HepG2 (cell line): ENCODE measurements around the gene RAC3. TPM values are rescaled to one million over a fixed set of nuclear protein-coding genes. Genes with fewer than 3 reads are reported as not detected.

Experiments used
- ATF7-NPFF ChIP-seq: sonication (generic); formaldehyde crosslinking; IDR thresholded peaks from 2 replicates; pipeline ENCODE4 v1.8.1; 2023; ENCODE audit warnings: mild to moderate bottlenecking, low read depth, missing genetic modification reagents, moderate library complexity
- CHD2 ChIP-seq: IDR thresholded peaks from 2 replicates; pipeline ENCODE4 v1.6.1; 2011; ENCODE audit warnings: low read depth, low read length, improper control_type of control experiment
- DNMT3B ChIP-seq: conservative IDR thresholded peaks from 2 replicates; pipeline ENCODE4 v1.6.1; 2016; ENCODE audit warnings: missing biosample characterization, control low read depth
- GATAD1 ChIP-seq: IDR thresholded peaks from 2 replicates; pipeline ENCODE4 v1.6.1; 2016; ENCODE audit warnings: missing genetic modification reagents, missing compliant biosample characterization
- HMGA1 ChIP-seq: sonication (generic); formaldehyde crosslinking; conservative IDR thresholded peaks from 2 replicates; pipeline ENCODE4 v1.4.0; 2020; ENCODE audit warnings: missing genetic modification reagents
- PITX1 ChIP-seq: sonication (generic); formaldehyde crosslinking; IDR thresholded peaks from 2 replicates; pipeline ENCODE4 v1.5.1; 2020; ENCODE audit warnings: mild to moderate bottlenecking, missing genetic modification reagents
- PLRG1 ChIP-seq: fragments of 450-650 bp; conservative IDR thresholded peaks from 2 replicates; pipeline ENCODE4 v1.6.1; 2016
- PRDM15 ChIP-seq: sonication (generic); formaldehyde crosslinking; IDR thresholded peaks from 2 replicates; pipeline ENCODE4 v1.4.0; 2020; ENCODE audit warnings: missing genetic modification reagents
- RFX1 ChIP-seq: fragments of 450-650 bp; IDR thresholded peaks from 2 replicates; pipeline ENCODE4 v1.6.1; 2017
- RFXAP ChIP-seq: sonication (generic); formaldehyde crosslinking; IDR thresholded peaks from 2 replicates; pipeline ENCODE4 v1.4.0; 2020; ENCODE audit warnings: missing genetic modification reagents, borderline replicate concordance
- ZBTB14 ChIP-seq: sonication (generic); formaldehyde crosslinking; IDR thresholded peaks from 2 replicates; pipeline ENCODE4 v1.4.0; 2020; ENCODE audit warnings: missing genetic modification reagents
- ZFP82 ChIP-seq: sonication (generic); formaldehyde crosslinking; IDR thresholded peaks from 2 replicates; pipeline ENCODE4 v1.5.1; 2020; ENCODE audit warnings: mild to moderate bottlenecking, missing genetic modification reagents, borderline replicate concordance
- ZNF326 ChIP-seq: sonication (generic); formaldehyde crosslinking; IDR thresholded peaks from 2 replicates; pipeline ENCODE4 v1.4.0; 2020; ENCODE audit warnings: missing genetic modification reagents, borderline replicate concordance
- ZNF543 ChIP-seq: sonication (generic); formaldehyde crosslinking; IDR thresholded peaks from 2 replicates; pipeline ENCODE4 v1.4.0; 2020; ENCODE audit warnings: mild to moderate bottlenecking, missing genetic modification reagents
- ZNF619 ChIP-seq: sonication (generic); formaldehyde crosslinking; IDR thresholded peaks from 2 replicates; pipeline ENCODE4 v1.4.0; 2020; ENCODE audit warnings: mild to moderate bottlenecking, missing genetic modification reagents
- ZNF644 ChIP-seq: IDR thresholded peaks from 2 replicates; pipeline ENCODE4 v1.6.1; 2016; ENCODE audit warnings: low read depth
- ZNF770 ChIP-seq: sonication (generic); formaldehyde crosslinking; IDR thresholded peaks from 2 replicates; pipeline ENCODE4 v1.5.0; 2020; ENCODE audit warnings: mild to moderate bottlenecking, missing genetic modification reagents
- ZNF839 ChIP-seq: sonication (generic); formaldehyde crosslinking; IDR thresholded peaks from 2 replicates; pipeline ENCODE4 v1.4.0; 2020; ENCODE audit warnings: missing genetic modification reagents, mild to moderate bottlenecking, borderline replicate concordance
- polyA plus RNA-seq, 8 experiments: library from polyadenylated mRNA; depleted of rRNA in 3 of 8; stranded (reverse) in 7 of 8; unstranded in 1 of 8; fragments of >200 nt; fragmentation: Illumina TruSeq in 4 of 8; extraction: Trizol in 4 of 8; gene quantifications; 2 replicates each; pipeline versions ENCODE4 v1.2.1 to v1.2.3, GENCODE V29; 2011 to 2016; ENCODE audit warnings: low read depth in 4 of 8, missing spikeins in 1 of 8, mixed read lengths in 1 of 8; ENCODE audit not compliant: insufficient read depth in 1 of 8
- total RNA-seq, 5 experiments: library from RNA; depleted of rRNA; stranded (reverse); fragments of >200 nt; fragmentation: Illumina TruSeq; extraction: Trizol; gene quantifications; 2 replicates each; pipeline ENCODE4 v1.2.3, GENCODE V29; 2016; ENCODE audit warnings: low read depth in 1 of 5
- TF ChIP-seq, protein P1 (sequence below): sonication (generic); formaldehyde crosslinking; IDR thresholded peaks from 2 replicates; pipeline ENCODE4 v1.5.1; 2020; ENCODE audit warnings: mild to moderate bottlenecking, missing genetic modification reagents, borderline replicate concordance

Gene RAC3
- total and polyA plus RNA-seq, 2 of the 13 experiments (the other 11 are each of a cell fraction or from before 2014, with no cell fraction given), result 10.5 to 21.3 TPM

DNA sequence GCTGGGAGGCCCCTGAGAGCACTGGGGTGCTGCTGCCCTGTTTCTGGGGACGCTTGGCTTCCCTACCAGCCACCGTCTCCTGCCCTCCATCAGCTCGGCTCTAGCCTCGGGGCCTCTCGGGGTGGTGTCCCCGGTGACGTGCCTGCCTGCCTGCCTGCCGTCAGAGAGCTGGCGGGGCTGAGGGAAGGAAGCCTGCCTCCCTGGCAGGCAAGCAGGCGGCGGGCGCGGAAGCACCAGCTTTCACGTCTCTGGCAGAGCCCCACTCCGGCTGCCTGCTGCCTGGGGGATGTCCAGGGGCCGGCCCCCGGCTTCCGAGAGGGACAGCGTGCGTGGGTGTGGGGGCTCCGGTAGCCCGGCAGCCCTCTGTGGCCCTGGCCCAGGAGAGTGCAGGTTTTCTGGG lies 18.1 kb upstream of the RAC3 start (continued):
- TF ChIP-seq PITX1 (CRISPR knock-in tag) (no peak), CHD2 (no peak), ZNF644 (CRISPR knock-in tag) (no peak), DNMT3B (CRISPR knock-in tag) (no peak), ZNF543 (no peak), RFXAP (CRISPR knock-in tag) (no peak), ZNF619 (CRISPR knock-in tag) (no peak), ZNF839 (CRISPR knock-in tag) (no peak), PLRG1 (no peak), ZFP82 (no peak), ZBTB14 (CRISPR knock-in tag) (no peak), RFX1 (no peak), GATAD1 (CRISPR knock-in tag) (no peak), HMGA1 (no peak), PRDM15 (no peak), ZNF770 (CRISPR knock-in tag) (no peak), ZNF326 (no peak), ATF7-NPFF (CRISPR knock-in tag) (no peak; the same call in 1 of the 2 replicates)
- TF ChIP-seq, protein P1, sequence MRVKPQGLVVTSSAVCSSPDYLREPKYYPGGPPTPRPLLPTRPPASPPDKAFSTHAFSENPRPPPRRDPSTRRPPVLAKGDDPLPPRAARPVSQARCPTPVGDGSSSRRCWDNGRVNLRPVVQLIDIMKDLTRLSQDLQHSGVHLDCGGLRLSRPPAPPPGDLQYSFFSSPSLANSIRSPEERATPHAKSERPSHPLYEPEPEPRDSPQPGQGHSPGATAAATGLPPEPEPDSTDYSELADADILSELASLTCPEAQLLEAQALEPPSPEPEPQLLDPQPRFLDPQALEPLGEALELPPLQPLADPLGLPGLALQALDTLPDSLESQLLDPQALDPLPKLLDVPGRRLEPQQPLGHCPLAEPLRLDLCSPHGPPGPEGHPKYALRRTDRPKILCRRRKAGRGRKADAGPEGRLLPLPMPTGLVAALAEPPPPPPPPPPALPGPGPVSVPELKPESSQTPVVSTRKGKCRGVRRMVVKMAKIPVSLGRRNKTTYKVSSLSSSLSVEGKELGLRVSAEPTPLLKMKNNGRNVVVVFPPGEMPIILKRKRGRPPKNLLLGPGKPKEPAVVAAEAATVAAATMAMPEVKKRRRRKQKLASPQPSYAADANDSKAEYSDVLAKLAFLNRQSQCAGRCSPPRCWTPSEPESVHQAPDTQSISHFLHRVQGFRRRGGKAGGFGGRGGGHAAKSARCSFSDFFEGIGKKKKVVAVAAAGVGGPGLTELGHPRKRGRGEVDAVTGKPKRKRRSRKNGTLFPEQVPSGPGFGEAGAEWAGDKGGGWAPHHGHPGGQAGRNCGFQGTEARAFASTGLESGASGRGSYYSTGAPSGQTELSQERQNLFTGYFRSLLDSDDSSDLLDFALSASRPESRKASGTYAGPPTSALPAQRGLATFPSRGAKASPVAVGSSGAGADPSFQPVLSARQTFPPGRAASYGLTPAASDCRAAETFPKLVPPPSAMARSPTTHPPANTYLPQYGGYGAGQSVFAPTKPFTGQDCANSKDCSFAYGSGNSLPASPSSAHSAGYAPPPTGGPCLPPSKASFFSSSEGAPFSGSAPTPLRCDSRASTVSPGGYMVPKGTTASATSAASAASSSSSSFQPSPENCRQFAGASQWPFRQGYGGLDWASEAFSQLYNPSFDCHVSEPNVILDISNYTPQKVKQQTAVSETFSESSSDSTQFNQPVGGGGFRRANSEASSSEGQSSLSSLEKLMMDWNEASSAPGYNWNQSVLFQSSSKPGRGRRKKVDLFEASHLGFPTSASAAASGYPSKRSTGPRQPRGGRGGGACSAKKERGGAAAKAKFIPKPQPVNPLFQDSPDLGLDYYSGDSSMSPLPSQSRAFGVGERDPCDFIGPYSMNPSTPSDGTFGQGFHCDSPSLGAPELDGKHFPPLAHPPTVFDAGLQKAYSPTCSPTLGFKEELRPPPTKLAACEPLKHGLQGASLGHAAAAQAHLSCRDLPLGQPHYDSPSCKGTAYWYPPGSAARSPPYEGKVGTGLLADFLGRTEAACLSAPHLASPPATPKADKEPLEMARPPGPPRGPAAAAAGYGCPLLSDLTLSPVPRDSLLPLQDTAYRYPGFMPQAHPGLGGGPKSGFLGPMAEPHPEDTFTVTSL (CRISPR knock-in tag), result no peak
